ENCODE measurements around the gene PHF1.
A peak's percentile ranks its signal among the peaks of the same experiment; 100 is the strongest.

The PHF1 gene

GRCh38 chr6:33453393-33454008 lies 42.7 kb downstream of the PHF1 start:
- no peak for TF ChIP-seq CTCF (IDR thresholded peaks at IDR 0.05; ENCODE audit: control insufficient read depth, extremely low read depth, insufficient read depth)
- DNase-seq (ENCODE audit: low read depth), result no peak
- H3K4me3 ChIP-seq (ENCODE audit: low read depth, low read length), result peak overlapping the region; percentile 99

- H3K4me3 ChIP-seq (ENCODE audit: low read depth, low read length), result peak within 1 kb of the TSS; percentile 99
- DNase-seq (ENCODE audit: low read depth), result peak; percentile 88
- no peak for TF ChIP-seq CTCF (IDR thresholded peaks at IDR 0.05; ENCODE audit: control insufficient read depth, extremely low read depth, insufficient read depth)
These were observed 43.5 kb downstream of the PHF1 start, which contains the start of gene ZBTB9 for GRCh38 chr6:33454009-33454946. TSS of gene ZBTB9 (plus strand) at chr6:33454576. CDS start at chr6:33455101, 525 bp downstream.

- TF ChIP-seq CTCF (IDR thresholded peaks at IDR 0.05; ENCODE audit: control insufficient read depth, extremely low read depth, insufficient read depth), result no peak
- peak overlapping the region; percentile 99 for H3K4me3 ChIP-seq (ENCODE audit: low read depth, low read length)
- DNase-seq (ENCODE audit: low read depth), result no peak
These were observed 44.2 kb downstream of the PHF1 start for GRCh38 chr6:33455051-33455450.

GRCh38 chr6:33456156-33456555 lies 45.3 kb downstream of the PHF1 start:
- no peak for DNase-seq (ENCODE audit: low read depth)
- H3K4me3 ChIP-seq (ENCODE audit: low read depth, low read length), result no peak overlapping the region
- no peak for TF ChIP-seq CTCF (IDR thresholded peaks at IDR 0.05; ENCODE audit: control insufficient read depth, extremely low read depth, insufficient read depth)

GRCh38 chr6:33458676-33459075 lies 47.9 kb downstream of the PHF1 start:
- no peak for DNase-seq (ENCODE audit: low read depth)
- TF ChIP-seq CTCF (IDR thresholded peaks at IDR 0.05; ENCODE audit: control insufficient read depth, extremely low read depth, insufficient read depth), result no peak
- no peak overlapping the region for H3K4me3 ChIP-seq (ENCODE audit: low read depth, low read length)

GRCh38 chr6:33459226-33459625 lies 48.4 kb downstream of the PHF1 start:
- no peak for TF ChIP-seq CTCF (IDR thresholded peaks at IDR 0.05; ENCODE audit: control insufficient read depth, extremely low read depth, insufficient read depth)
- H3K4me3 ChIP-seq (ENCODE audit: low read depth, low read length), result no peak overlapping the region
- no peak for DNase-seq (ENCODE audit: low read depth)

All from LNCaP clone FGC (cell line).